Measurements from ENCODE around the gene FAM222A.

DNA sequence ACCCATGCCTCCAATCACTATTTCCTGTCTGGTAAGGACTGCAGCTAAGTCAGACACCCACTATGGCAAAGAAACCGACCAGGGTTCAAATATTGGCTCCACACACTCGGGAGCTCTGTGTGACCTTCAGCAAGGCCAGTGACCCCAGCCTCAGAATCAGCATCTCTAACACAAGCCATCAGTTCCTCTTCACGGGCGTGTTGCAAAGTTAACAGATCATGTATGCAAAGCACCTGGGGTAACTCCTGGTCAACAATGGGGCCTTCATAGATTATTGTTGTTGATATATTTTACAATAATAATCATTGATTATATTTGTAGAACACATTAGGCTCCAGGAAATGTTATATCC, 6.2 kb upstream of the FAM222A start:
- TF ChIP-seq, protein P1, sequence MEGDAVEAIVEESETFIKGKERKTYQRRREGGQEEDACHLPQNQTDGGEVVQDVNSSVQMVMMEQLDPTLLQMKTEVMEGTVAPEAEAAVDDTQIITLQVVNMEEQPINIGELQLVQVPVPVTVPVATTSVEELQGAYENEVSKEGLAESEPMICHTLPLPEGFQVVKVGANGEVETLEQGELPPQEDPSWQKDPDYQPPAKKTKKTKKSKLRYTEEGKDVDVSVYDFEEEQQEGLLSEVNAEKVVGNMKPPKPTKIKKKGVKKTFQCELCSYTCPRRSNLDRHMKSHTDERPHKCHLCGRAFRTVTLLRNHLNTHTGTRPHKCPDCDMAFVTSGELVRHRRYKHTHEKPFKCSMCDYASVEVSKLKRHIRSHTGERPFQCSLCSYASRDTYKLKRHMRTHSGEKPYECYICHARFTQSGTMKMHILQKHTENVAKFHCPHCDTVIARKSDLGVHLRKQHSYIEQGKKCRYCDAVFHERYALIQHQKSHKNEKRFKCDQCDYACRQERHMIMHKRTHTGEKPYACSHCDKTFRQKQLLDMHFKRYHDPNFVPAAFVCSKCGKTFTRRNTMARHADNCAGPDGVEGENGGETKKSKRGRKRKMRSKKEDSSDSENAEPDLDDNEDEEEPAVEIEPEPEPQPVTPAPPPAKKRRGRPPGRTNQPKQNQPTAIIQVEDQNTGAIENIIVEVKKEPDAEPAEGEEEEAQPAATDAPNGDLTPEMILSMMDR (IDR thresholded peaks at IDR 0.05 in 4 of 5, conservative IDR thresholded peaks at IDR 0.05 in 1 of 5): no peak
- TF ChIP-seq POLR2A (IDR thresholded peaks at IDR 0.05): no peak

All from gastrocnemius medialis (tissue), 4 donors.